Measurements from ENCODE around the gene TMEM91.

The TMEM91 gene

DNA sequence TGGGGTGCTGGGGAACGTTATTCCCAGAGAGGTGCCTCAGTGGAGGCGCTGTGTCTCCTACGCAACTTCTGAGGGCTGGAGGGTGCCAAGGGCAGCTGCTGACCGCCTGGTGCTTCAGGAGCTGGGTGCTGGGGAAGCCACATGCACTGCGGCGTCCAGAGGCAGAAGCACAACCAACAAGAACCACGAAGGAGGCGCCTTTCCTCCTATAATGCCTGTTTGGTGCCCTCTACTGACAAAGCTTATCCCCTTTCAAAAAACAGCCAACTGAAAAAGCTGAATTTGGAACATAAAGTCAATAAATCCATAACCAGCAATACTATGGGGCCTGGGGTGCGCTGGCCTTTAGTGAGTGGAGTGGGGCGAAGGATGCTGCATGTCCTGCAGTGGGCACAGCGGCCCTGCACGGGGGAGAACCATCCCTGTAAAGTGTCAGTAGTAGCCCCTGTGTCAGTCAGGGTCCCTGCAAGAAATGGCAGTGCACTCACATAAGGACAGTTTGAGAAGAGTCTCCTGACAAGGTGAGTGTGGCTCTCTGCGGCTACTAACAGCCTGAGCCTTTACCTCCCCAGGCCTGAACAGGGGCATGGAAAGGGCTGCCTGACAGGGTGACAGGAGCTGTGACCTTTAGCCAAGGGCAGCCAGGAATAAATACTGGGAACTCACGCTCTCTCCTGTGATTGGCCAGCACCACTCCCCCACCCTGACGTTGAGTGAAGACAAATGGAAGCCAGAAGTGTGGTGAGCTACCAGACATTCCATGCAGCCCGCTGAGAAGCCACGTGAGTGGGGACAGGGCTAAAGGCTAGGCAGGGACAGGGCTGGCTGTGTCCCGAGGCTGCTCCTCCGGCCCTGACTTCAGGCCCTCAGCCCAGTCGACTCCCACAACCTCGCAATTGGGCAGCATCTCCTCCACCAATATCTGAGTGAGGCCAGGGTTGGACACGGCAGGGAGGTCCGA is 55.4 kb downstream of the TMEM91 start:
- Histone ChIP-seq H3K9ac (ENCODE audit: low read length in 2 of 2) (no peak overlapping the region), H3K4me3 (ENCODE audit: low read length in 2 of 2) (no peak overlapping the region), H3K4me1 (ENCODE audit: control insufficient read depth, insufficient read depth, low read length) (peaks cover 18% of the 10 kb centered on the region), H3K36me3 (ENCODE audit: control insufficient read depth in 2 of 2, insufficient read depth in 2 of 2, low read length in 2 of 2) (peaks cover 21 to 24% of the 10 kb centered on the region in 2 donors), H3K27ac (ENCODE audit: low read length) (no peak overlapping the region), H3K9me3 (ENCODE audit: control insufficient read depth in 2 of 2, low read length in 2 of 2) (no peaks in the 10 kb centered on the region), H3K27me3 (ENCODE audit: control insufficient read depth in 1 of 2, insufficient read depth in 2 of 2, low read length in 2 of 2) (no peaks in the 10 kb centered on the region)

DNA sequence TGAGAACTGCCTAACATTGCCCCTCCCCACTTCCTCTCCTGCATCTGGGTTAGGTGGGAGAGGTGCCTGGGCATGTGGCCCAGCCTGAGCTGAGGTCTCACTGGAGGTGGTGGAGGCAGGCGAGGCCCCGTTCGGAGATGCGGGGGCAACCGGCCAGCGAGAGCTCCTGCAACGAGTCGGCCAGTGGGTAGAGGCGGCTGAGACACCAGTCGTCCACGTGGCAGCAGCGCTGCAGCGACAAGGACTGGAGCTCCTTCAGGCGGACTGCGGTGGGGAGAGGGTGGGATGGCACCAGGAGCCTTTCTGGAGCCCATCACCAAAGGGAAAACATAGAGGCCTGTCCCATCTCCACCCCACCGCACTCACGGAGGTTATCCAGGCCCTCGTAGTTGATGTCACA is 56.8 kb downstream of the TMEM91 start:
- Histone ChIP-seq H3K27ac (ENCODE audit: low read length) (no peak overlapping the region), H3K4me1 (ENCODE audit: control insufficient read depth, insufficient read depth, low read length) (peaks cover 8% of the 10 kb centered on the region), H3K9ac (ENCODE audit: low read length in 2 of 2) (no peak overlapping the region), H3K36me3 (ENCODE audit: control insufficient read depth in 2 of 2, insufficient read depth in 2 of 2, low read length in 2 of 2) (peaks cover 24 to 28% of the 10 kb centered on the region in 2 donors), H3K9me3 (ENCODE audit: control insufficient read depth in 2 of 2, low read length in 2 of 2) (no peaks in the 10 kb centered on the region), H3K4me3 (ENCODE audit: low read length in 2 of 2) (no peak overlapping the region), H3K27me3 (ENCODE audit: control insufficient read depth in 1 of 2, insufficient read depth in 2 of 2, low read length in 2 of 2) (no peaks in the 10 kb centered on the region)
